Central memory CD4-positive, alpha-beta T cell (primary cell): ENCODE data around the gene TXN2.

Source experiments
- DNase-seq: peaks from one replicate; pipeline ENCODE4 v3.0.0; 2022

TXN2 gene

GRCh38 chr22:36480941-36481392 is 473 bp downstream of the TXN2 start:
- DNase-seq: no peak

GRCh38 chr22:36478966-36479365 is 2.5 kb downstream of the TXN2 start:
- DNase-seq: no peak

GRCh38 chr22:36475341-36475740 is 6.1 kb downstream of the TXN2 start:
- DNase-seq: no peak

GRCh38 chr22:36472689-36473088 is 8.8 kb downstream of the TXN2 start:
- no peak for DNase-seq

GRCh38 chr22:36471341-36471821 is 10.1 kb downstream of the TXN2 start:
- DNase-seq: no peak

- no peak for DNase-seq
Measured at GRCh38 chr22:36470994-36471331, 10.5 kb downstream of the TXN2 start.

- peak; percentile 84 for DNase-seq
Measured at GRCh38 chr22:36470162-36470993, 11.1 kb downstream of the TXN2 start.

- DNase-seq: no peak
Measured at GRCh38 chr22:36469094-36469710, 12.2 kb downstream of the TXN2 start.

- DNase-seq: no peak
Measured at GRCh38 chr22:36467946-36468345, 13.5 kb downstream of the TXN2 start.

GRCh38 chr22:36467042-36467810 is 14.2 kb downstream of the TXN2 start:
- no peak for DNase-seq

- DNase-seq: no peak
Measured at GRCh38 chr22:36466258-36466657, 15.2 kb downstream of the TXN2 start.

- no peak for DNase-seq
Measured at GRCh38 chr22:36465232-36466021, 16.0 kb downstream of the TXN2 start.

GRCh38 chr22:36464715-36465231 is 16.7 kb downstream of the TXN2 start:
- DNase-seq: no peak

GRCh38 chr22:36463783-36464184 is 17.7 kb downstream of the TXN2 start:
- DNase-seq: no peak

- DNase-seq: no peak
Measured at GRCh38 chr22:36461665-36462649, 19.5 kb downstream of the TXN2 start.

GRCh38 chr22:36460202-36460601 is 21.2 kb downstream of the TXN2 start:
- no peak for DNase-seq

- DNase-seq: no peak
Measured at GRCh38 chr22:36457688-36458450, 23.6 kb downstream of the TXN2 start.

GRCh38 chr22:36456464-36456845 is 25.0 kb downstream of the TXN2 start:
- DNase-seq: no peak

GRCh38 chr22:36455571-36456463 is 25.6 kb downstream of the TXN2 start:
- no peak for DNase-seq
